WTC11 (cell line): ENCODE measurements around the gene RAX2. TPM values are rescaled to one million over a fixed set of nuclear protein-coding genes. Genes with fewer than 3 reads are reported as not detected.
A peak's percentile ranks its signal among the peaks of the same experiment; 100 is the strongest.

Source experiments
- ATAC-seq: fragments of 200-7000 bp; cut with Tn5 transposase; 2 replicates; pipeline ENCODE4 v1.10.0; 2021; ENCODE audit warnings: mild to moderate bottlenecking, moderate library complexity
- CTCF ChIA-PET: fragments of 300-600 bp; sonication (Branson Sonifier 250); formaldehyde crosslinking; loops from one replicate; lab custom pipeline; 2021; ENCODE audit warnings: antibody characterized with exemption; lab: Charles Lee
- POLR2A ChIA-PET: fragments of 350-600 bp; sonication (Branson Sonifier 250); formaldehyde crosslinking; loops from one replicate; lab custom pipeline; 2021; ENCODE audit warnings: antibody characterized with exemption; lab: Charles Lee
- DNase-seq: peaks from one replicate; pipeline ENCODE4 v3.0.0; 2021; ENCODE audit warnings: low spot score
- H3K27ac Mint-ChIP-seq: 2 replicates; pipeline ENCODE4 v1.8.0; 2021; ENCODE audit warnings: mixed read lengths
- H3K27me3 Mint-ChIP-seq: 2 replicates; pipeline ENCODE4 v1.8.0; 2021; ENCODE audit warnings: low read depth, mild to moderate bottlenecking, moderate library complexity, mixed read lengths
- H3K36me3 Mint-ChIP-seq: 2 replicates; pipeline ENCODE4 v1.8.0; 2021; ENCODE audit warnings: mixed read lengths
- H3K4me1 Mint-ChIP-seq: 2 replicates; pipeline ENCODE4 v1.8.0; 2022; ENCODE audit warnings: mixed read lengths
- H3K4me3 Mint-ChIP-seq: 2 replicates; pipeline ENCODE4 v1.8.0; 2021; ENCODE audit warnings: mild to moderate bottlenecking, moderate library complexity, mixed read lengths
- H3K9me3 Mint-ChIP-seq: 2 replicates; pipeline ENCODE4 v1.8.0; 2021; ENCODE audit warnings: mixed read lengths
- ATF1 ChIP-seq: sonication (generic); formaldehyde crosslinking; IDR thresholded peaks from 2 replicates; pipeline ENCODE4 v1.8.1; 2023; ENCODE audit warnings: mild to moderate bottlenecking, moderate library complexity, missing genetic modification reagents
- ATF3 ChIP-seq: sonication (generic); formaldehyde crosslinking; conservative IDR thresholded peaks from 2 replicates; pipeline ENCODE4 v1.8.1; 2022; ENCODE audit warnings: mild to moderate bottlenecking, missing genetic modification reagents
- CBFB ChIP-seq: sonication (generic); formaldehyde crosslinking; IDR thresholded peaks from 2 replicates; pipeline ENCODE4 v1.8.1; 2022; ENCODE audit warnings: mild to moderate bottlenecking, low read depth, missing genetic modification reagents
- IRF2 ChIP-seq: sonication (generic); formaldehyde crosslinking; IDR thresholded peaks from 2 replicates; pipeline ENCODE4 v1.8.0; 2022; ENCODE audit warnings: low read depth, missing genetic modification reagents, borderline replicate concordance
- JAZF1 ChIP-seq: fragments of 250-450 bp; sonication (Bioruptor Pico); IDR thresholded peaks from 2 replicates; pipeline ENCODE4 v1.9.0; 2021; ENCODE audit warnings: moderate library complexity, mild to moderate bottlenecking, inconsistent platforms
- MXD4 ChIP-seq: fragments of 250-450 bp; sonication (Bioruptor Pico); IDR thresholded peaks from 2 replicates; pipeline ENCODE4 v1.8.0; 2021; ENCODE audit warnings: mild to moderate bottlenecking, moderate library complexity, borderline replicate concordance
- NFYB ChIP-seq: sonication (generic); formaldehyde crosslinking; conservative IDR thresholded peaks from 2 replicates; pipeline ENCODE4 v1.8.0; 2022; ENCODE audit warnings: low read depth, missing genetic modification reagents
- PRRX2 ChIP-seq: fragments of 250-450 bp; sonication (Bioruptor Pico); IDR thresholded peaks from 2 replicates; pipeline ENCODE4 v1.8.0; 2021; ENCODE audit warnings: mild to moderate bottlenecking
- STAT6 ChIP-seq: sonication (generic); formaldehyde crosslinking; conservative IDR thresholded peaks from 2 replicates; pipeline ENCODE4 v1.8.1; 2023; ENCODE audit warnings: mild to moderate bottlenecking, low read depth, missing genetic modification reagents, moderate library complexity
- ZBTB43 ChIP-seq: sonication (generic); formaldehyde crosslinking; IDR thresholded peaks from 2 replicates; pipeline ENCODE4 v1.8.1; 2023; ENCODE audit warnings: mild to moderate bottlenecking, missing genetic modification reagents
- ZMAT4 ChIP-seq: fragments of 250-450 bp; sonication (Bioruptor Pico); IDR thresholded peaks from 2 replicates; pipeline ENCODE4 v1.9.0; 2021; ENCODE audit warnings: mild to moderate bottlenecking
- ZNF138 ChIP-seq: sonication (generic); formaldehyde crosslinking; conservative IDR thresholded peaks from 2 replicates; pipeline ENCODE4 v1.8.1; 2022; ENCODE audit warnings: mild to moderate bottlenecking, moderate library complexity, missing genetic modification reagents
- ZNF512 ChIP-seq: sonication (generic); formaldehyde crosslinking; IDR thresholded peaks from 2 replicates; pipeline ENCODE4 v1.8.1; 2022; ENCODE audit warnings: missing genetic modification reagents, borderline replicate concordance
- total RNA-seq: library from RNA; stranded (reverse); gene quantifications from 3 replicates; pipeline ENCODE4 v1.2.3, GENCODE V29; 2021

RAX2 gene
- total RNA-seq, 1 experiment from 2014 or later: 0.09 TPM

- peaks cover 5% of the 10 kb centered on the region for H3K4me1 Mint-ChIP-seq
- TF ChIP-seq MXD4 (CRISPR knock-in tag) (no peak), ZNF512 (CRISPR knock-in tag) (no peak), ZMAT4 (no peak), JAZF1 (CRISPR knock-in tag) (no peak)
- TF ChIP-seq, all 79 proteins: peak for 0
- Mint-ChIP-seq H3K4me3 (no peak overlapping the region), H3K27ac (peak overlapping the region; percentile 77; the same call in 1 of the 2 replicates), H3K9me3 (no peaks in the 10 kb centered on the region), H3K36me3 (no peaks in the 10 kb centered on the region), H3K27me3 (no peaks in the 10 kb centered on the region)
- CTCF ChIA-PET: interaction anchor here (1.0 to 2.9 kb wide), 4 partner anchors 10 to 81 kb away, joined by 3 to 10 read pairs (median 4); no protein-coding TSS in a partner anchor
- no peak for ATAC-seq
- POLR2A ChIA-PET: no interaction called here
- no peak for DNase-seq
Measured at GRCh38 chr19:3773814-3774515, 1.9 kb upstream of the RAX2 start.

- ATAC-seq (peak; percentile 29; the same call in 1 of the 2 replicates), DNase-seq (no peak)
- CTCF ChIA-PET: interaction anchor here (0.7 to 2.7 kb wide), 7 partner anchors 9 to 216 kb away, joined by 3 to 9 read pairs (median 3); partner anchors contain the start of gene MRPL54
- peaks cover 3% of the 10 kb centered on the region for H3K36me3 Mint-ChIP-seq
- no peak overlapping the region for H3K4me3 Mint-ChIP-seq
- no peaks in the 10 kb centered on the region for H3K9me3 Mint-ChIP-seq
- no peaks in the 10 kb centered on the region for H3K27me3 Mint-ChIP-seq
- H3K27ac Mint-ChIP-seq: peak overlapping the region; percentile 28
- POLR2A ChIA-PET: interaction anchor here (0.6 to 1.2 kb wide), 2 partner anchors 9 to 816 kb away, joined by 3 read pairs; partner anchors contain the start of gene MRPL54
- no peak for TF ChIP-seq ATF1 (CRISPR knock-in tag)
- no peak for TF ChIP-seq ZNF138 (CRISPR knock-in tag)
- no peak for TF ChIP-seq IRF2 (CRISPR knock-in tag)
- no peak for TF ChIP-seq ZBTB43 (CRISPR knock-in tag)
- TF ChIP-seq STAT6 (CRISPR knock-in tag): no peak
- no peak for TF ChIP-seq NFYB (CRISPR knock-in tag)
- no peak for TF ChIP-seq CBFB
- no peak for TF ChIP-seq ZMAT4
- TF ChIP-seq PRRX2 (CRISPR knock-in tag): no peak
- no peak for TF ChIP-seq ATF3 (CRISPR knock-in tag)
- peaks cover 5% of the 10 kb centered on the region for H3K4me1 Mint-ChIP-seq
Measured at GRCh38 chr19:3771000-3771905, 775 bp downstream of the RAX2 start.
